ENCODE results near the gene CDK5RAP2. TPM values are rescaled to one million over a fixed set of nuclear protein-coding genes. Genes with fewer than 3 reads are reported as not detected.

CDK5RAP2 gene
- total and polyA plus RNA-seq, 2 donors = 27.3 to 44.0 TPM

- H3K4me1 ChIP-seq (ENCODE audit: control insufficient read depth in 2 of 2, insufficient read depth in 2 of 2, low read length in 2 of 2) = peaks cover 14 to 18% of the 10 kb centered on the region in 2 donors
- H3K36me3 ChIP-seq (ENCODE audit: control insufficient read depth in 2 of 2, insufficient read depth in 2 of 2, low read length in 1 of 2) = peaks cover 53 to 64% of the 10 kb centered on the region in 2 donors
- no peak overlapping the region for H3K27ac ChIP-seq (ENCODE audit: low read depth in 1 of 2, low read length in 1 of 2)
- WGBS = 97% methylated on average over 6 of the region's 6 CpGs
- no peaks in the 10 kb centered on the region for H3K9me3 ChIP-seq (ENCODE audit: control insufficient read depth in 2 of 2, insufficient read depth in 1 of 2, low read length in 1 of 2)
- H3K4me3 ChIP-seq (ENCODE audit: low read length in 2 of 2) = no peak overlapping the region
- no peaks in the 10 kb centered on the region for H3K27me3 ChIP-seq (ENCODE audit: control insufficient read depth in 2 of 2, insufficient read depth in 1 of 2, low read length in 1 of 2)
- no peak for DNase-seq (ENCODE audit: low read depth in 6 of 9, low spot score in 9 of 9)
Observed at GRCh38 chr9:120396931-120397330, 183.0 kb downstream of the CDK5RAP2 start.

DNA sequence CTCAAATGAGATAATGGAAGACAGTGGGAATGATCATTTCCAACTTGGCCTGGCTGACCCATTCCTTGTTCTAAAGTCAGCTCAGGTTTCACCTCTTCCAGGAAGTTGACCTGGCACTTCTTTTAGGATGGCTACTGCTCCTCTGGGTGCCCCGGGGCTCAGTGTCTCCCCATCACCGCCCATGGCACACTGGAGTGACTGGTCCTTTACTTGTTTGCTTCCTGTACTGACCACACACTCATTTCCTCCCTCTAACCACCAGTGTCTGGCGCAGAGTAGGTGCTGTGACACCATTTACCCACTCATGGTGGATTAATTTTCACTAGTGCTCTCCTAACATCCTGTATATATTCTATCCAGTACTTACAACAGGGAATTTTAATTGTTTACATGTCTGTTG is 183.5 kb downstream of the CDK5RAP2 start:
- peaks cover 14 to 18% of the 10 kb centered on the region in 2 donors for H3K4me1 ChIP-seq (ENCODE audit: control insufficient read depth in 2 of 2, insufficient read depth in 2 of 2, low read length in 2 of 2)
- no peaks in the 10 kb centered on the region for H3K9me3 ChIP-seq (ENCODE audit: control insufficient read depth in 2 of 2, insufficient read depth in 1 of 2, low read length in 1 of 2)
- DNase-seq (ENCODE audit: low read depth in 6 of 9, low spot score in 9 of 9) = no peak
- no peaks in the 10 kb centered on the region for H3K27me3 ChIP-seq (ENCODE audit: control insufficient read depth in 2 of 2, insufficient read depth in 1 of 2, low read length in 1 of 2)
- no peak overlapping the region for H3K4me3 ChIP-seq (ENCODE audit: low read length in 2 of 2)
- no peak overlapping the region for H3K27ac ChIP-seq (ENCODE audit: low read depth in 1 of 2, low read length in 1 of 2)
- H3K36me3 ChIP-seq (ENCODE audit: control insufficient read depth in 2 of 2, insufficient read depth in 2 of 2, low read length in 1 of 2) = peaks cover 59 to 69% of the 10 kb centered on the region in 2 donors
- WGBS = 92% methylated on average over 3 of the region's 3 CpGs

DNA sequence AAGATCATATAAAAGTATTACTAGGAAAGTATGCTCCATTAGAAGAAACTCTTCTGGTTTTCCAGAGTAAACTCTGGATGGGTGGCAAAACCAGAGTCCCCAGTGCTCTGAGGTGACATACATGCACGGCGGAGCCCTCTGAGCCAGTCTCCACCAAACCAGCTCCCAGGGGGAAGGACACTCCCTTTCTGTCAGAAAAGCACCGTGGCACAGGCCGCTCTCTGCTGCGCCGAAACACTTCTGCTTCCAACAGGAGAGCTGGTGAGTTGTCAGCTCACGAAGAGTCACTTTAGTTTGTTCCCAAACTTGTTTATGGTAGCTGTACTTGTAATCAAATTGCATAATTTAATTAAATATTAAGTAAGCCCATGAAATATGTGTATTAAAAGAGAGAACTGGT is 184.6 kb downstream of the CDK5RAP2 start:
- H3K9me3 ChIP-seq (ENCODE audit: control insufficient read depth in 2 of 2, insufficient read depth in 1 of 2, low read length in 1 of 2) = no peaks in the 10 kb centered on the region
- H3K4me1 ChIP-seq (ENCODE audit: control insufficient read depth in 2 of 2, insufficient read depth in 2 of 2, low read length in 2 of 2) = peaks cover 14 to 18% of the 10 kb centered on the region in 2 donors
- H3K4me3 ChIP-seq (ENCODE audit: low read length in 2 of 2) = no peak overlapping the region
- peaks cover 58 to 68% of the 10 kb centered on the region in 2 donors for H3K36me3 ChIP-seq (ENCODE audit: control insufficient read depth in 2 of 2, insufficient read depth in 2 of 2, low read length in 1 of 2)
- H3K27me3 ChIP-seq (ENCODE audit: control insufficient read depth in 2 of 2, insufficient read depth in 1 of 2, low read length in 1 of 2) = no peaks in the 10 kb centered on the region
- no peak for DNase-seq (ENCODE audit: low read depth in 6 of 9, low spot score in 9 of 9)
- no peak overlapping the region for H3K27ac ChIP-seq (ENCODE audit: low read depth in 1 of 2, low read length in 1 of 2)
- WGBS = 91% methylated on average over 7 of the region's 7 CpGs

DNA sequence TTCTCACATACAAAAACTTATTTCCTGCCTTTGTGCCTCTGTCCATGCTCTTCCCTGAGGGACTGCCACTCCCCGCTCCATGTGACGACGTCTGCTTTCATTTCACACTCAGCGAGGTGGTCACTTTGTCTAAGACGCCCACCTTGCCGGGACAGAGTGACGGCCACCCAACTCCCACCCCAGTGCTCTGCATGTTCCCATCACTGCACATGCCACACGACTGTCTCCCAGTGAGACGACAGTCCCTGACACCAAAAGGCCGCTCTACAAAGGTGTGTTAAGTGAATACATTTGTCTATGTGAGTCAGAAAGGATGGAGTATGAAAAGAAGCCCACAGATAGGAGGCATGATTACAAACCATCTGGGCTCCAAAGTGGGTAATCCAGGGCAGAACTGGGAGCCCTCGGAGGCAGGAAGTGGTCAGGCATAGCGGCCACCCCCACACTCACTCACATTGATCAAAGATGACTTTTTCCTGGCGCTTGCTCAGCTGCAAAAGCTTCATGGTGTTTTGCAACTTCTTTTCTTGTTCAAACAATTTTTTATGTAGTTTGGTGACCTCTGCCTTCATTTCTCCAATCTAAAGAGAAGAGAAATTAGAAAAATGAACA is 185.8 kb downstream of the CDK5RAP2 start:
- peaks cover 14 to 18% of the 10 kb centered on the region in 2 donors for H3K4me1 ChIP-seq (ENCODE audit: control insufficient read depth in 2 of 2, insufficient read depth in 2 of 2, low read length in 2 of 2)
- no peaks in the 10 kb centered on the region for H3K9me3 ChIP-seq (ENCODE audit: control insufficient read depth in 2 of 2, insufficient read depth in 1 of 2, low read length in 1 of 2)
- peak in 5 of 9 donors; percentile 14 to 66 (median 23) for DNase-seq (ENCODE audit: low read depth in 6 of 9, low spot score in 9 of 9)
- H3K36me3 ChIP-seq (ENCODE audit: control insufficient read depth in 2 of 2, insufficient read depth in 2 of 2, low read length in 1 of 2) = peaks cover 58 to 60% of the 10 kb centered on the region in 2 donors
- H3K27ac ChIP-seq (ENCODE audit: low read depth in 1 of 2, low read length in 1 of 2) = peak overlapping the region; percentile 56 to 70
- no peak overlapping the region for H3K4me3 ChIP-seq (ENCODE audit: low read length in 2 of 2)
- 56% methylated on average over 13 of the region's 13 CpGs for WGBS
- no peaks in the 10 kb centered on the region for H3K27me3 ChIP-seq (ENCODE audit: control insufficient read depth in 2 of 2, insufficient read depth in 1 of 2, low read length in 1 of 2)

DNA sequence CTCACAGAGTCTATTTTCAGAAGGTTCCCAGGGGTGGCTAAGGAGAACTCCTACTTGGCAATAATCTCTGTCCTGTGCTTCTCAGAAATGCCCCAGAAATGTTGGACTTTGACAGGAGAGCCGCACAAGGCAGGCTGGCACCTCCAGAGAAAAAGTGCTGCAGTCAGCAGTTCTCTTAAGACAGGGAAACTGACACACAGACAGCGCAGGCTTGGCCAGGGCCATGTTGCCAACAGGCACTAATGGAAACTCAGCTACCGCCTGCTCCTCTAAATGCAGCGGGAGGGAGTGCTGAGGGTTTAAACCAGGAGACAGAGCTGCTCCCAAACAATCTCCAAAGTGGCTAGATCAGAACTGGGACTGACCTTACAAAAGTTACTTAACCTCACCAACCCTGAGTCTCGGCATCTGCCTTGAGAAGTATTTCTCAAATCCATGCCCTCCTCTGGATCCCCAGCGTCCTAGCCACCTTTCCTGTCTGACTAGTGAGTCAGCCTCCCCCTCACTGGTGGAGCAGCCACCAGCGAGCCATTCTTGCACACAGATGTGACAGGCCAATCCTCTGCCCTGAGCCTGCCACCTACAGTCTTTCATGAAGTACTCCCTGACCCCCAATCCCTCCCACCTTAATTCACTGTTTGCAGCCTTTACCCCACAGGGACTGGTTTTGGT is 186.4 kb downstream of the CDK5RAP2 start:
- 83% methylated on average over 7 of the region's 7 CpGs for WGBS
- peak overlapping the region; percentile 55 to 56 for H3K27ac ChIP-seq (ENCODE audit: low read depth in 1 of 2, low read length in 1 of 2)
- H3K27me3 ChIP-seq (ENCODE audit: control insufficient read depth in 2 of 2, insufficient read depth in 1 of 2, low read length in 1 of 2) = no peaks in the 10 kb centered on the region
- H3K4me1 ChIP-seq (ENCODE audit: control insufficient read depth in 2 of 2, insufficient read depth in 2 of 2, low read length in 2 of 2) = peaks cover 14 to 18% of the 10 kb centered on the region in 2 donors
- no peaks in the 10 kb centered on the region for H3K9me3 ChIP-seq (ENCODE audit: control insufficient read depth in 2 of 2, insufficient read depth in 1 of 2, low read length in 1 of 2)
- DNase-seq (ENCODE audit: low read depth in 6 of 9, low spot score in 9 of 9) = peak in 1 of 9 donors; percentile 31
- H3K36me3 ChIP-seq (ENCODE audit: control insufficient read depth in 2 of 2, insufficient read depth in 2 of 2, low read length in 1 of 2) = peaks cover 60 to 63% of the 10 kb centered on the region in 2 donors
- no peak overlapping the region for H3K4me3 ChIP-seq (ENCODE audit: low read length in 2 of 2)

GRCh38 chr9:120392711-120393110 is 187.3 kb downstream of the CDK5RAP2 start:
- Histone ChIP-seq H3K36me3 (ENCODE audit: control insufficient read depth in 2 of 2, insufficient read depth in 2 of 2, low read length in 1 of 2) (peaks cover 61 to 69% of the 10 kb centered on the region in 2 donors), H3K4me1 (ENCODE audit: control insufficient read depth in 2 of 2, insufficient read depth in 2 of 2, low read length in 2 of 2) (peaks cover 14 to 18% of the 10 kb centered on the region in 2 donors), H3K4me3 (ENCODE audit: low read length in 2 of 2) (no peak overlapping the region), H3K27ac (ENCODE audit: low read depth in 1 of 2, low read length in 1 of 2) (no peak overlapping the region), H3K9me3 (ENCODE audit: control insufficient read depth in 2 of 2, insufficient read depth in 1 of 2, low read length in 1 of 2) (no peaks in the 10 kb centered on the region), H3K27me3 (ENCODE audit: control insufficient read depth in 2 of 2, insufficient read depth in 1 of 2, low read length in 1 of 2) (no peaks in the 10 kb centered on the region)
- WGBS = 97% methylated on average over 8 of the region's 8 CpGs
- DNase-seq (ENCODE audit: low read depth in 6 of 9, low spot score in 9 of 9) = no peak

GRCh38 chr9:120392245-120392644 is 187.7 kb downstream of the CDK5RAP2 start:
- H3K4me1 ChIP-seq (ENCODE audit: control insufficient read depth in 2 of 2, insufficient read depth in 2 of 2, low read length in 2 of 2) = peaks cover 14 to 18% of the 10 kb centered on the region in 2 donors
- no peak overlapping the region for H3K27ac ChIP-seq (ENCODE audit: low read depth in 1 of 2, low read length in 1 of 2)
- no peaks in the 10 kb centered on the region for H3K27me3 ChIP-seq (ENCODE audit: control insufficient read depth in 2 of 2, insufficient read depth in 1 of 2, low read length in 1 of 2)
- H3K9me3 ChIP-seq (ENCODE audit: control insufficient read depth in 2 of 2, insufficient read depth in 1 of 2, low read length in 1 of 2) = no peaks in the 10 kb centered on the region
- 99% methylated on average over 5 of the region's 5 CpGs for WGBS
- peaks cover 61 to 68% of the 10 kb centered on the region in 2 donors for H3K36me3 ChIP-seq (ENCODE audit: control insufficient read depth in 2 of 2, insufficient read depth in 2 of 2, low read length in 1 of 2)
- DNase-seq (ENCODE audit: low read depth in 6 of 9, low spot score in 9 of 9) = no peak
- H3K4me3 ChIP-seq (ENCODE audit: low read length in 2 of 2) = no peak overlapping the region

- H3K27me3 ChIP-seq (ENCODE audit: control insufficient read depth in 2 of 2, insufficient read depth in 1 of 2, low read length in 1 of 2) = no peaks in the 10 kb centered on the region
- H3K36me3 ChIP-seq (ENCODE audit: control insufficient read depth in 2 of 2, insufficient read depth in 2 of 2, low read length in 1 of 2) = peaks cover 58 to 70% of the 10 kb centered on the region in 2 donors
- no peak overlapping the region for H3K4me3 ChIP-seq (ENCODE audit: low read length in 2 of 2)
- H3K9me3 ChIP-seq (ENCODE audit: control insufficient read depth in 2 of 2, insufficient read depth in 1 of 2, low read length in 1 of 2) = no peaks in the 10 kb centered on the region
- no peak for DNase-seq (ENCODE audit: low read depth in 6 of 9, low spot score in 9 of 9)
- no peak overlapping the region for H3K27ac ChIP-seq (ENCODE audit: low read depth in 1 of 2, low read length in 1 of 2)
- peaks cover 14 to 18% of the 10 kb centered on the region in 2 donors for H3K4me1 ChIP-seq (ENCODE audit: control insufficient read depth in 2 of 2, insufficient read depth in 2 of 2, low read length in 2 of 2)
- 97% methylated on average over 5 of the region's 5 CpGs for WGBS
Observed at GRCh38 chr9:120391691-120392090, 188.3 kb downstream of the CDK5RAP2 start.

GRCh38 chr9:120390637-120391190 is 189.3 kb downstream of the CDK5RAP2 start:
- 94% methylated on average over 12 of the region's 12 CpGs for WGBS
- no peaks in the 10 kb centered on the region for H3K9me3 ChIP-seq (ENCODE audit: control insufficient read depth in 2 of 2, insufficient read depth in 1 of 2, low read length in 1 of 2)
- peaks cover 54 to 65% of the 10 kb centered on the region in 2 donors for H3K36me3 ChIP-seq (ENCODE audit: control insufficient read depth in 2 of 2, insufficient read depth in 2 of 2, low read length in 1 of 2)
- H3K4me1 ChIP-seq (ENCODE audit: control insufficient read depth in 2 of 2, insufficient read depth in 2 of 2, low read length in 2 of 2) = peaks cover 14 to 18% of the 10 kb centered on the region in 2 donors
- no peak for DNase-seq (ENCODE audit: low read depth in 6 of 9, low spot score in 9 of 9)
- no peaks in the 10 kb centered on the region for H3K27me3 ChIP-seq (ENCODE audit: control insufficient read depth in 2 of 2, insufficient read depth in 1 of 2, low read length in 1 of 2)
- H3K27ac ChIP-seq (ENCODE audit: low read depth in 1 of 2, low read length in 1 of 2) = no peak overlapping the region
- no peak overlapping the region for H3K4me3 ChIP-seq (ENCODE audit: low read length in 2 of 2)
